Glutamatergic neuron (in vitro differentiated cells): ENCODE results near the gene LST1. TPM values are rescaled to one million over a fixed set of nuclear protein-coding genes. Genes with fewer than 3 reads are reported as not detected.

Experiments
- DNase-seq: peaks from one replicate; pipeline ENCODE4 v3.0.0; 2022
- H3K27ac Mint-ChIP-seq: one replicate; pipeline ENCODE4 v1.8.0; 2020; ENCODE audit warnings: mild to moderate bottlenecking, mixed read lengths, inconsistent platforms; ENCODE audit not compliant: unreplicated experiment
- H3K27me3 Mint-ChIP-seq: one replicate; pipeline ENCODE4 v1.8.0; 2020; ENCODE audit warnings: mild to moderate bottlenecking, moderate library complexity, mixed read lengths, inconsistent platforms; ENCODE audit not compliant: unreplicated experiment
- H3K36me3 Mint-ChIP-seq: one replicate; pipeline ENCODE4 v1.8.0; 2020; ENCODE audit warnings: mild to moderate bottlenecking, mixed read lengths, inconsistent platforms; ENCODE audit not compliant: unreplicated experiment
- H3K4me1 Mint-ChIP-seq: one replicate; pipeline ENCODE4 v1.8.0; 2020; ENCODE audit warnings: mild to moderate bottlenecking, low read depth, mixed read lengths, inconsistent platforms; ENCODE audit not compliant: unreplicated experiment
- H3K4me3 Mint-ChIP-seq: one replicate; pipeline ENCODE4 v1.8.0; 2020; ENCODE audit warnings: mild to moderate bottlenecking, mixed read lengths, inconsistent platforms; ENCODE audit not compliant: unreplicated experiment
- H3K9me3 Mint-ChIP-seq: one replicate; pipeline ENCODE4 v1.8.0; 2020; ENCODE audit warnings: mild to moderate bottlenecking, moderate library complexity, mixed read lengths, inconsistent platforms; ENCODE audit not compliant: unreplicated experiment
- total RNA-seq: library from RNA; stranded (reverse); fragmentation: NEBNext Ultra II Directional; extraction: Animal tissue kit (Norgen Biotek cat#: 25700); gene quantifications from one replicate; pipeline ENCODE4 v1.2.1, GENCODE V29; 2021; ENCODE audit not compliant: unreplicated experiment
- TF ChIP-seq, protein P1 (sequence below): fragments of 200-600 bp; sonication (generic); IDR thresholded peaks from one replicate; pipeline ENCODE4 v1.5.0; 2021; ENCODE audit not compliant: partially characterized antibody, unreplicated experiment

Gene LST1
- total RNA-seq, 1 donor from 2014 or later, result not detected

DNA sequence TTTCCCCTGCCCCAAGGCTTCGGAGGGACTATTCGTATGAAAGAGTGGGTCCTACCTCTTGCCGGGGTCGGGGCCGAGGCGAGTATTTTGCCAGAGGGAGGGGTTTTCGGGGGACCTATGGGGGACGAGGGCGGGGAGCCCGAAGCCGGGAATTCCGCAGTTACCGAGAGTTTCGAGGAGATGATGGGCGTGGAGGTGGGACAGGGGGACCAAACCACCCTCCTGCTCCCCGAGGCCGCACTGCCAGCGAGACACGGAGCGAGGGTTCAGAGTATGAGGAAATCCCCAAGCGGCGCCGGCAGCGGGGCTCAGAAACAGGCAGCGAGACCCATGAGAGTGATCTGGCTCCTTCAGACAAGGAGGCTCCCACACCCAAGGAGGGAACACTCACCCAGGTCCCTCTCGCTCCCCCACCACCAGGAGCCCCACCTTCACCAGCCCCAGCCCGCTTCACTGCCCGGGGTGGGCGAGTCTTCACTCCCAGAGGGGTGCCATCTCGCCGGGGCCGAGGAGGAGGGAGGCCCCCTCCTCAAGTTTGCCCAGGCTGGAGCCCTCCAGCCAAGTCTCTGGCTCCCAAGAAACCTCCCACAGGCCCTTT is 45.7 kb downstream of the LST1 start:
- TF ChIP-seq, protein P1, sequence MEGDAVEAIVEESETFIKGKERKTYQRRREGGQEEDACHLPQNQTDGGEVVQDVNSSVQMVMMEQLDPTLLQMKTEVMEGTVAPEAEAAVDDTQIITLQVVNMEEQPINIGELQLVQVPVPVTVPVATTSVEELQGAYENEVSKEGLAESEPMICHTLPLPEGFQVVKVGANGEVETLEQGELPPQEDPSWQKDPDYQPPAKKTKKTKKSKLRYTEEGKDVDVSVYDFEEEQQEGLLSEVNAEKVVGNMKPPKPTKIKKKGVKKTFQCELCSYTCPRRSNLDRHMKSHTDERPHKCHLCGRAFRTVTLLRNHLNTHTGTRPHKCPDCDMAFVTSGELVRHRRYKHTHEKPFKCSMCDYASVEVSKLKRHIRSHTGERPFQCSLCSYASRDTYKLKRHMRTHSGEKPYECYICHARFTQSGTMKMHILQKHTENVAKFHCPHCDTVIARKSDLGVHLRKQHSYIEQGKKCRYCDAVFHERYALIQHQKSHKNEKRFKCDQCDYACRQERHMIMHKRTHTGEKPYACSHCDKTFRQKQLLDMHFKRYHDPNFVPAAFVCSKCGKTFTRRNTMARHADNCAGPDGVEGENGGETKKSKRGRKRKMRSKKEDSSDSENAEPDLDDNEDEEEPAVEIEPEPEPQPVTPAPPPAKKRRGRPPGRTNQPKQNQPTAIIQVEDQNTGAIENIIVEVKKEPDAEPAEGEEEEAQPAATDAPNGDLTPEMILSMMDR, result no peak
- Mint-ChIP-seq H3K4me1 (no peaks in the 10 kb centered on the region), H3K9me3 (peaks cover 7% of the 10 kb centered on the region), H3K27me3 (peaks cover 17% of the 10 kb centered on the region), H3K27ac (no peak overlapping the region), H3K4me3 (no peak overlapping the region), H3K36me3 (peaks cover 10% of the 10 kb centered on the region)
- DNase-seq, result no peak

DNA sequence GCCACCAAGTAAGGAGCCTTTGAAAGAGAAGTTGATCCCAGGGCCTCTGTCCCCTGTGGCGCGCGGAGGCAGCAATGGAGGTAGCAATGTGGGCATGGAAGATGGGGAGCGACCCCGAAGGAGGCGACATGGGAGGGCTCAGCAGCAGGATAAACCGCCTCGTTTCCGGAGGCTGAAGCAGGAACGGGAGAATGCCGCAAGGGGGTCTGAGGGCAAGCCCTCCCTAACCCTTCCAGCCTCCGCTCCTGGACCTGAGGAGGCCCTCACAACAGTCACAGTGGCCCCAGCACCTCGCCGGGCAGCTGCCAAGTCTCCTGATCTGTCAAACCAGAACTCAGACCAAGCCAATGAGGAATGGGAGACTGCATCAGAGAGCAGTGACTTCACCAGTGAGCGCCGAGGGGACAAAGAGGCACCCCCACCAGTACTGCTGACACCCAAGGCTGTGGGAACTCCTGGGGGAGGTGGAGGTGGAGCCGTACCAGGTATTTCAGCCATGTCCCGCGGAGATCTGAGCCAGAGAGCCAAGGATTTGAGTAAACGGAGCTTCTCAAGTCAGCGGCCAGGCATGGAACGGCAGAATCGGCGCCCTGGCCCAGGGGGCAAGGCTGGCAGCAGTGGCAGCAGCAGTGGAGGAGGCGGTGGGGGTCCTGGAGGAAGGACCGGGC is 46.3 kb downstream of the LST1 start:
- H3K4me3 Mint-ChIP-seq, result no peak overlapping the region
- H3K9me3 Mint-ChIP-seq, result peaks cover 6% of the 10 kb centered on the region
- peaks cover 10% of the 10 kb centered on the region for H3K36me3 Mint-ChIP-seq
- H3K4me1 Mint-ChIP-seq, result no peaks in the 10 kb centered on the region
- no peak for DNase-seq
- H3K27ac Mint-ChIP-seq, result no peak overlapping the region
- peaks cover 20% of the 10 kb centered on the region for H3K27me3 Mint-ChIP-seq
- TF ChIP-seq, protein P1, result no peak

DNA sequence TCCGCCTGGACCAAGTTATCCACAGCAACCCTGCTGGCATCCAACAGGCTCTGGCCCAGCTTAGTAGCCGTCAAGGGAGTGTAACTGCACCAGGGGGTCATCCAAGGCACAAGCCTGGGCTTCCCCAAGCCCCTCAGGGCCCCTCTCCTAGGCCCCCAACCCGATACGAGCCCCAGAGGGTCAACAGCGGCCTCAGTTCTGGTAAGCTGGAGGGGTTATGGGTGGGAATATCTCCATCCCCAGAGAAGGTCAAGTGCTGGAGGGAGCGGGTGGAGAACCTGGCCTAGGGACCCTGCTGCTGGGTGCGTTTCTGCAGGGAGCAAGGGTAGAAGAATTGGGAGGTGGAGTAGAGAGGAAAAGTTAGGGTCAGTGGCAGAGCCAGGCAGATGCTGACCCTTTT is 47.4 kb downstream of the LST1 start:
- Mint-ChIP-seq H3K4me1 (no peaks in the 10 kb centered on the region), H3K36me3 (peaks cover 6% of the 10 kb centered on the region), H3K27me3 (peaks cover 20% of the 10 kb centered on the region), H3K27ac (no peak overlapping the region), H3K4me3 (no peak overlapping the region), H3K9me3 (peaks cover 3% of the 10 kb centered on the region)
- TF ChIP-seq, protein P1, result no peak
- DNase-seq, result no peak

DNA sequence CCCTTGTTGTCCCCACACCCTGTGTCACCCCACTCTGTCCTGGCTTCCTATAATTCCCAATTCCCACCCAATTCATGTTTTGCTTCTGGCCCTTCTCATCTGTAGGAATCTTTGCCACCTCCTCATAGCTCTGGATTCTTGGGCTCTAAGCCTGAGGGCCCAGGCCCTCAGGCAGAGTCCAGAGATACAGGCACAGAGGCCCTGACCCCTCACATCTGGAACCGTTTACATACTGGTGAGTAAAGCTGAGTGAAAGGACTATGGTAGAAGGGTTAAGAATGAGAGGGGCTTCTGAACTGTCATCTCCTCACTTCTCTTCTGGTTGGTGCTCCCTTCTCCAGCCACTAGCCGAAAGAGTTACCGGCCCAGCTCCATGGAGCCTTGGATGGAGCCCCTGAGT is 48.1 kb downstream of the LST1 start:
- Mint-ChIP-seq H3K4me1 (no peaks in the 10 kb centered on the region), H3K9me3 (peaks cover 3% of the 10 kb centered on the region), H3K36me3 (peaks cover 6% of the 10 kb centered on the region), H3K4me3 (peak overlapping the region; percentile 42), H3K27ac (no peak overlapping the region), H3K27me3 (peaks cover 20% of the 10 kb centered on the region)
- DNase-seq, result no peak
- TF ChIP-seq, protein P1, result no peak

DNA sequence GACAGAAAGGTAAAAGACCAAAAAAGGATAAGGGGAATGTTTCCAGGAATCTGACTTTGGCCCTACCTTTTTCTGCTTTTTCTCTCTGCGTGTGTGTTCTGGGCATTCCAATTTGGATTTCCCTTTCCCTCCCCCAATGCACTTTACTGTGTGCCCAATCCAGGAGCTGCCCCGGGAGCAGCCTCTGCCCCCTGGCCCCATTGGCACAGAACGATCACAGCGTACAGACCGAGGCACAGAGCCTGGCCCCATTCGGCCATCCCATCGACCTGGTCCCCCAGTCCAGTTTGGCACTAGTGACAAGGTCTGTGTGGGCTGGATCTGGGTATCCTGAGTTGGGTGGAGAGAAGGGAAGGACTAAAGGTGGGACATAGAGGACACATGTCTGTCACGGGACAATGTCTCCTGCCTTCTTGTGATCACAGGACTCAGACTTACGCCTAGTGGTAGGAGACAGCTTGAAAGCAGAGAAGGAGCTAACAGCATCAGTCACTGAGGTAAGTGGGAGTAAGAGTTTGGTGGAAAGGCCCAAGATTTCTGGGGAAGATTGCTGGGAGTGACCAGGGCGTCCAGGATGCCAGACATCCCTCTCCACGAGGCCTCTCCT is 49.0 kb downstream of the LST1 start:
- no peak for DNase-seq
- Mint-ChIP-seq H3K9me3 (peaks cover 3% of the 10 kb centered on the region), H3K4me3 (peak overlapping the region; percentile 52), H3K27ac (no peak overlapping the region), H3K27me3 (peaks cover 20% of the 10 kb centered on the region), H3K36me3 (peaks cover 6% of the 10 kb centered on the region), H3K4me1 (no peaks in the 10 kb centered on the region)
- TF ChIP-seq, protein P1, result no peak
